RWPE2 (cell line): ENCODE measurements around the gene STX8.

Experiments used
- ATAC-seq: fragments of 200-7000 bp; cut with Tn5 transposase; 3 replicates; pipeline ENCODE4 v1.9.1; 2021; ENCODE audit warnings: low read depth
- DNase-seq: peaks from one replicate; pipeline ENCODE4 v3.0.0-alpha.2; 2020; ENCODE audit warnings: low spot score
- H3K27ac ChIP-seq: fragments of 450-650 bp; 2 replicates; pipeline ENCODE4 v1.5.1; 2017; ENCODE audit warnings: mild to moderate bottlenecking; ENCODE audit not compliant: poor library complexity, severe bottlenecking
- H3K27me3 ChIP-seq: fragments of 250-450 bp; sonication (Bioruptor Pico); 2 replicates; pipeline ENCODE4 v1.5.1; 2021; ENCODE audit warnings: mild to moderate bottlenecking, moderate library complexity; ENCODE audit not compliant: insufficient read depth, poor library complexity, severe bottlenecking
- H3K36me3 ChIP-seq: fragments of 250-450 bp; sonication (Bioruptor Pico); 2 replicates; pipeline ENCODE4 v1.5.1; 2020; ENCODE audit warnings: low read depth, mild to moderate bottlenecking, moderate library complexity
- H3K4me1 ChIP-seq: fragments of 250-450 bp; sonication (Bioruptor Pico); 2 replicates; pipeline ENCODE4 v1.5.1; 2021; ENCODE audit warnings: mild to moderate bottlenecking, moderate library complexity; ENCODE audit not compliant: insufficient read depth, poor library complexity, severe bottlenecking
- H3K4me3 ChIP-seq: fragments of 250-450 bp; sonication (Bioruptor Pico); 2 replicates; pipeline ENCODE4 v1.5.1; 2021; ENCODE audit warnings: mild to moderate bottlenecking, moderate library complexity; ENCODE audit not compliant: severe bottlenecking
- H3K9me3 ChIP-seq: fragments of 250-450 bp; sonication (Bioruptor Pico); 2 replicates; pipeline ENCODE4 v1.5.1; 2021; ENCODE audit warnings: mild to moderate bottlenecking, moderate library complexity; ENCODE audit not compliant: severe bottlenecking
- TF ChIP-seq, protein P1 (sequence below): fragments of 450-650 bp; IDR thresholded peaks from one replicate; pipeline ENCODE4 v1.5.1; 2017; ENCODE audit warnings: mild to moderate bottlenecking, moderate library complexity; ENCODE audit not compliant: poor library complexity, severe bottlenecking

STX8 gene

DNA sequence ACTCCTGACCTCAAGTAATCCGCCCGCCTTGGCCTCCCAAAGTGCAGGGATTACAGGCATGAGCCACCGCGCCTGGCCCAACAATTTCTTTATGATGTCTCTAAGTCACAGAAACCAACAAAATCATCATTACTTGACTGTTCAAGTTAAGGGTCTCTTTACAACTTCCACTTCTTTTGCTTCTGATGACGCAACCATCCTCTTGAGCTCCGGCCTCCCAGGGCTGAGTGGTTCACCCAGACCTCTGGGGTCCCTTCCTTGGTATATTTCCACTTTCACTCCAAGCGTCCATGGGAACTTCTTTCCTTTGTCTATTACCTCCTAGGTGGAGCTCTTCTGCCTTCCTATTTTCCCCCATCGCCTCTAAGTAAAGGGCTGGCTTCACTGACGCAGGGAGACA lies 300.6 kb downstream of the STX8 start:
- TF ChIP-seq, protein P1, sequence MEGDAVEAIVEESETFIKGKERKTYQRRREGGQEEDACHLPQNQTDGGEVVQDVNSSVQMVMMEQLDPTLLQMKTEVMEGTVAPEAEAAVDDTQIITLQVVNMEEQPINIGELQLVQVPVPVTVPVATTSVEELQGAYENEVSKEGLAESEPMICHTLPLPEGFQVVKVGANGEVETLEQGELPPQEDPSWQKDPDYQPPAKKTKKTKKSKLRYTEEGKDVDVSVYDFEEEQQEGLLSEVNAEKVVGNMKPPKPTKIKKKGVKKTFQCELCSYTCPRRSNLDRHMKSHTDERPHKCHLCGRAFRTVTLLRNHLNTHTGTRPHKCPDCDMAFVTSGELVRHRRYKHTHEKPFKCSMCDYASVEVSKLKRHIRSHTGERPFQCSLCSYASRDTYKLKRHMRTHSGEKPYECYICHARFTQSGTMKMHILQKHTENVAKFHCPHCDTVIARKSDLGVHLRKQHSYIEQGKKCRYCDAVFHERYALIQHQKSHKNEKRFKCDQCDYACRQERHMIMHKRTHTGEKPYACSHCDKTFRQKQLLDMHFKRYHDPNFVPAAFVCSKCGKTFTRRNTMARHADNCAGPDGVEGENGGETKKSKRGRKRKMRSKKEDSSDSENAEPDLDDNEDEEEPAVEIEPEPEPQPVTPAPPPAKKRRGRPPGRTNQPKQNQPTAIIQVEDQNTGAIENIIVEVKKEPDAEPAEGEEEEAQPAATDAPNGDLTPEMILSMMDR = no peak

DNA sequence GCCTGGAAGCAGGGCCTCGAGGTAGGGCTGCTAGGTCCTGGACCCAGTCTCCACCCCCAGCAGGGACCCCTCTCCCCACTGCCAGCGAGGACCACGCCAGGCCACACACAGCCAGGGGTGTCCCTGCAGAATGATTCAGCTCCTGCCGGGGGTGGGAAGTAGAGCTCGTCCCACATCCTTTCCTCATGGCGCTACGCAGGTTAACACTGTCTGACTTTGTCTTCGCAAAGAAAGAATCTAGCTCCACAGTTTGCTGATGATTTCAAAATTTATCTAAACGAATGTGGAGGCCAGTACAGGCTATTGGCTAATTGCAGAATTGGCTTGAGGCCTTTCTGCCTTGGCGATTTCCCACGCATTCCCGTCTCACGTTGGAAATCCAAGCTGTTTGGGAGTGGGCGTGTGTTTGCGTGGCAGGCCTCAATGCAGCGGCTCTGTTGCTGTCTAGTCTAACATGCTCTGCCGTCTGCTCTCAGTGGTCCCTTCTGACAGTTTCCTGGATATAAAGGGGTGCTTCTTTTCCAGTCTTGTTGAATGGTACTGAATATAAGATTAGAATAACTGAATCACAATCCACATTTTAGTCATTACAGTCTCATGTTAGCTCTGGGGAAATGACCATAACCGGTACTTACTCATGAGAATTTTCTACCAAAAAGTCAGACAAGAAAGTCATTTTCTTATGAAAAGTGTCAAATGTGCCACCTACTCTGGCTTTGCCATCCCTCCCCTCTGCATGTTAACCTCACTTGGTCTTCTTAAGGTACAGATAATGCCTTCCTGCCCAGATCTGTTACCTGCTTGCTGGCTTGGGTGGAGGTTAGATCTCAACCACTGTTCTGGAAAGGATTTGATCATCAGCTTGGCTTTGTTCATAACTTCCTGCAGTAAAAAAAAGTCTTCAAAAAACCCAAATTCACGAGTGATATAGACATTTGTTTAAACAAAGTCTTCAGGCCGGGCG lies 301.9 kb downstream of the STX8 start:
- ATAC-seq (no peak), DNase-seq (no peak)
- no peaks in the 10 kb centered on the region for H3K9me3 ChIP-seq
- no peaks in the 10 kb centered on the region for H3K27me3 ChIP-seq
- H3K27ac ChIP-seq = no peak overlapping the region
- H3K4me3 ChIP-seq = no peak overlapping the region
- H3K4me1 ChIP-seq = no peaks in the 10 kb centered on the region
- H3K36me3 ChIP-seq = no peaks in the 10 kb centered on the region
- TF ChIP-seq, protein P1 = no peak

More for the DNA sequence above, 300.6 kb downstream of the STX8 start:
- Histone ChIP-seq H3K27me3 (no peaks in the 10 kb centered on the region), H3K4me1 (no peaks in the 10 kb centered on the region), H3K4me3 (no peak overlapping the region), H3K27ac (no peak overlapping the region), H3K36me3 (no peaks in the 10 kb centered on the region), H3K9me3 (no peaks in the 10 kb centered on the region)
- DNase-seq = no peak
- no peak for ATAC-seq

DNA sequence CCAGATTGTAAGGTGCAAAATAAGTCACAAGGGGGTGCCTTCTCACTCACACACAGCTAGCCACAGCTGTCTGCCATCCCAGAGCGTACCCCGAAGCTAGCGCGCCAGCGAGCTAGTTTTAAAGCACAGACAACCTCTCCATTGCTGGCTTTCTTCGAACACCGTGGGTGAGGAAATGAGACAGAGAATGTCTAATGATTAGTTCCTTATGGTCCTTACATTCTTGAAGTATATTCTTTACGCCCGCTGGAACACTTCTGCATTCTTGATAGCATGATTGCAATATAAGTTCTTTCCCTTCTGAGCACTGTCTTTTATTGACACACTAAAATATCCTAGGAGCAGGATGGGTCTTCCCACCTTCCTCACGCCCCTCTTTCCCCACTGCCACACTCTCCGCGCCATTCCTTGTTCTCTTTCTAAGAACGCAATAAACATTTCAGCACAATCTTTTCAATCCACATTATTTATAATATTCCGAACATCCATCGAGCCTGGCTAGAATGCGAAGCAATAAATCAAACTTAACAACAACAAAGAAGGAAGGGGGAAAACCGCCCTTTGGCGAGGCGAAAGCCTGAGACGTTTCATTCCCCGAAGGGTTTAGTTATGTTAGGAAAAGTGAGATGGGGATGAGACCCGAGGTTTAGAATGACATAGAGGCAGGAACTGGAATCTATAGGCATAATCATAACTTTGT lies 303.0 kb downstream of the STX8 start:
- no peak overlapping the region for H3K27ac ChIP-seq
- DNase-seq (no peak), ATAC-seq (no peak)
- no peaks in the 10 kb centered on the region for H3K36me3 ChIP-seq
- no peaks in the 10 kb centered on the region for H3K27me3 ChIP-seq
- no peaks in the 10 kb centered on the region for H3K9me3 ChIP-seq
- H3K4me1 ChIP-seq = no peaks in the 10 kb centered on the region
- TF ChIP-seq, protein P1 = no peak
- no peak overlapping the region for H3K4me3 ChIP-seq

DNA sequence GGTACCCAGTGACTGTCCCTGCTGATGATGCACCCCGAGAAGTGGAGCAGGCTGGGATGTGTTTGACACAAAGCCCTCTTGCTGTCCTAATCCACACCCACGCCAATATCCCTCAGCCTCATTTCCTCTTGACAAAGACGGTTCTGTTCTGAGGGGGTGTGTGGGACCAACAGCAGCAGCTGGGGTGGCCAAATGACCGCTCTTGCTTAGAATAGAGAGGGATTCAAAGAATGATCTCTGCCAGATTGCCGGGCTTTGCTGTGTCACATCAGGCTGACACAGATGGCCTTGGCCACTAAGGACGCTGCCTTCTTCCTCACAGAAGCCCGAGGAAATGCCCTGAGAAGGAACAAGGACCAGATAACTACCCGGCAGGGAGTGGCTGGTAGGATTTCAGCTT lies 303.6 kb downstream of the STX8 start:
- ATAC-seq (no peak), DNase-seq (no peak)
- Histone ChIP-seq H3K36me3 (no peaks in the 10 kb centered on the region), H3K27me3 (no peaks in the 10 kb centered on the region), H3K4me3 (no peak overlapping the region), H3K4me1 (no peaks in the 10 kb centered on the region), H3K27ac (no peak overlapping the region), H3K9me3 (no peaks in the 10 kb centered on the region)
- TF ChIP-seq, protein P1 = no peak
